Measurements from ENCODE around the gene ADAMTSL2. TPM values are rescaled to one million over a fixed set of nuclear protein-coding genes. Genes with fewer than 3 reads are reported as not detected.
A peak's percentile ranks its signal among the peaks of the same experiment; 100 is the strongest.

ADAMTSL2 gene
- total and polyA plus RNA-seq, 2 of the 13 experiments (the other 11 are each of a cell fraction or from before 2014, with no cell fraction given) = 1.9 to 3.8 TPM

- in situ Hi-C loops (cut with HindIII; ENCODE audit: extremely low pct_ligation_motif_present, low pct_unique_long_range_greater_than_20kb) (loop anchor here (25.0 kb wide), 1 partner anchor 203 kb away; the partner anchor contains the start of gene SARDH), intact Hi-C loops (cut with micrococcal nuclease; ENCODE audit: unreplicated experiment) (loop anchor here (2.0 kb wide), 1 partner anchor 181 kb away; no protein-coding TSS in a partner anchor)
- peak overlapping the region; percentile 48 to 72 (median 57); a peak in 5 of 6 replicates for H3K4me3 ChIP-seq (replicated peaks in 1 of 3; ENCODE audit: insufficient read depth in 1 of 3, low read depth in 2 of 3, low read length in 3 of 3)
- 0 out of 2 replicates have a peak, but pooled peaks cover 2% of the 10 kb centered on the region for H4K20me1 ChIP-seq (ENCODE audit: insufficient read depth, low read length)
- ATAC-seq (peak; percentile 36), DNase-seq (ENCODE audit: low spot score) (no peak), FAIRE-seq (no peak)
- H3K36me3 ChIP-seq (replicated peaks in 1 of 2; ENCODE audit: control insufficient read depth in 1 of 2, insufficient read depth in 2 of 2, low read length in 2 of 2) = no peaks in the 10 kb centered on the region
- peak overlapping the region; percentile 46 for H3K9ac ChIP-seq (ENCODE audit: insufficient read depth, low read depth, low read length)
- ChIA-PET POLR2A (interaction anchor here (1.0 to 2.1 kb wide), 5 partner anchors 11 to 204 kb away, joined by 3 to 19 read pairs (median 4); partner anchors contain the start of genes CACFD1 and SARDH), CTCF (ENCODE audit: low intra/inter-chr PET ratio, low total read pairs) (interaction anchor here (1.5 to 2.9 kb wide), 3 partner anchors 182 to 235 kb away, joined by 6 to 19 read pairs (median 6); no protein-coding TSS in a partner anchor)
- H3K27me3 ChIP-seq (ENCODE audit: control insufficient read depth in 1 of 2, insufficient read depth in 2 of 2, low read length in 2 of 2) = peaks cover 10 to 34% of the 10 kb centered on the region in 2 experiments; a peak in 4 of 5 replicates
- TF ChIP-seq ZNF18 (CRISPR knock-in tag; IDR thresholded peaks at IDR 0.05; ENCODE audit: insufficient replicate concordance) = peak; percentile 11
- 0 out of 2 replicates have a peak, but pooled peaks have one; percentile 23 for TF ChIP-seq CSRNP1 (CRISPR knock-in tag; IDR thresholded peaks at IDR 0.05)
- no peak for TF ChIP-seq LCORL (IDR thresholded peaks at IDR 0.05)
- TF ChIP-seq LCORL (CRISPR knock-in tag; IDR thresholded peaks at IDR 0.05) = no peak
- TF ChIP-seq ZNF749 (CRISPR knock-in tag; IDR thresholded peaks at IDR 0.05; ENCODE audit: borderline replicate concordance) = 0 out of 2 replicates have a peak, but pooled peaks have one; percentile 7
- 0 out of 2 replicates have a peak, but pooled peaks have one; percentile 7 for TF ChIP-seq ZNF574 (CRISPR knock-in tag; IDR thresholded peaks at IDR 0.05)
- 0 out of 2 replicates have a peak, but pooled peaks have one; percentile 7 for TF ChIP-seq TAF1 (CRISPR knock-in tag; IDR thresholded peaks at IDR 0.05)
- H3K4me2 ChIP-seq (ENCODE audit: low read depth, low read length) = peak overlapping the region; percentile 98
- no peak overlapping the region for H3K27ac ChIP-seq (ENCODE audit: extremely low read length, insufficient read depth, low read length)
- H3K79me2 ChIP-seq (ENCODE audit: insufficient read depth, low read length) = no peaks in the 10 kb centered on the region
- H3K4me1 ChIP-seq (ENCODE audit: insufficient read depth, low read length) = peaks cover 38% of the 10 kb centered on the region
- no peak overlapping the region for H2AFZ ChIP-seq (ENCODE audit: low read length)
- no peaks in the 10 kb centered on the region for H3K9me3 ChIP-seq (ENCODE audit: low read length)
- 13% methylated on average over 7 of the region's 9 CpGs for WGBS (ENCODE audit: low lambda C conversion rate)
- no TSS peak for BruUV-seq (replicated peaks)
These were observed 647 bp upstream of the ADAMTSL2 start for GRCh38 chr9:133533857-133534256.
